RKO (cell line): ENCODE data around the gene SLC35A3.
"Not testable (repeated sequence)": the region's sequence is repeated elsewhere in the genome, so short reads cannot be mapped to it uniquely, and the experiment has no call there.

ENCODE experiments used
- DNase-seq: peaks from one replicate; pipeline ENCODE4 v3.0.0-alpha.2; 2016; ENCODE audit warnings: low spot score

Gene SLC35A3

DNA sequence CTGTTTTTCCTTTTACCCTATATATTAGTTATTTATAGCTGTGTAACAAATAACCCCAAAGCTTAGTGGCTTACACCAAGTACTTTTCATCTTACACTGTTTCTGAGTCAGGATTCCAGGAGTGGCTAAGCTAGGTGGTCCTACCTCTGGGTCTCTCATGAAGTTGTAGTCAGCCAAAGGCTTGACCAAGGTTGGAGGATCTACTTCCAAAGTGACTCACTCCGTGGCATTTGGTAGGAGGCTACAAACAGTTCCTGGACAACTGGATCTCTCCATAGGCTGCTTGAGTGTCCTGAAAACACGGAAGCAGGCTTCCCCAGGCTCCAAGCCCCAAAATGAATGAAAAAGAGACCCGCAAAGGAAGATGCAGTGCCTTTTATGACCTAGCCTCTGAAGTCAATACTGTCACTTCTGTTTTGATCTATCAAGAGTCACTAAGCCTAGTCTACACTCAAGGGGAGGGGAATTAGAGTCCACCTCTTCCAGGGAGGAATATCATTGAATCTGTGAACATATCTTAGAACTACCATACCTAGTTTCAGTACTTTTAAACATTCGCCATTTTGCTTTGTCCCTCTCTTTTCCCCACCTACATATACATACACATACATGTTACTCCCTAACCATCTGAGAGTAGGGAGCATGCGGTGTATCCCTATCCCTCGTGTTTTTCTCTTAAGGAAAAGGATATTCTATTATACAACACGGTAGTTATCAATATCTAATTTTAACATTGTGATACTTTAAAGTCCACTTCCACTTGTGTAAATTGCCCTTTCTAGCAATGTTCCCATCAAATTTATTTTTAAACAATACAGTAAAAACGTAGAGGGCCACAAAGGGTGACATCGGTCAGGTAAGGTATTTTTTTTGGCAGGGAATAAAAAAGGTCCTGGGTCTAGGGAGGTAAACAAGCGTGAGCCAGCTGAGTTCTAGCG, 67.2 kb downstream of the SLC35A3 start:
- peak; percentile 86 for DNase-seq

DNA sequence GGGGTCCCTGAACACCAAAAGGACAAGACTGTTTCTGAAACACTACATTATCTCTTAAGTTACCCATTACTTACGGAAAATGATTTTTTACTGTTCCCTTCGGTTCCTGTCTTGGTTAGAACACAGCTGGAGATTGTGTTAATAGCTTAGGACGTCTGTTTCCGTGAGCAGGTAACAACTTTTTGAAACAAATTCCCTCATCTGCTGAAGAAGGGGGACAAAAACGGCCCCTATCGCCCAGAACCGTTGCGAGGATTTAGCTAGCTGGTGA, 67.8 kb downstream of the SLC35A3 start:
- no peak for DNase-seq

DNA sequence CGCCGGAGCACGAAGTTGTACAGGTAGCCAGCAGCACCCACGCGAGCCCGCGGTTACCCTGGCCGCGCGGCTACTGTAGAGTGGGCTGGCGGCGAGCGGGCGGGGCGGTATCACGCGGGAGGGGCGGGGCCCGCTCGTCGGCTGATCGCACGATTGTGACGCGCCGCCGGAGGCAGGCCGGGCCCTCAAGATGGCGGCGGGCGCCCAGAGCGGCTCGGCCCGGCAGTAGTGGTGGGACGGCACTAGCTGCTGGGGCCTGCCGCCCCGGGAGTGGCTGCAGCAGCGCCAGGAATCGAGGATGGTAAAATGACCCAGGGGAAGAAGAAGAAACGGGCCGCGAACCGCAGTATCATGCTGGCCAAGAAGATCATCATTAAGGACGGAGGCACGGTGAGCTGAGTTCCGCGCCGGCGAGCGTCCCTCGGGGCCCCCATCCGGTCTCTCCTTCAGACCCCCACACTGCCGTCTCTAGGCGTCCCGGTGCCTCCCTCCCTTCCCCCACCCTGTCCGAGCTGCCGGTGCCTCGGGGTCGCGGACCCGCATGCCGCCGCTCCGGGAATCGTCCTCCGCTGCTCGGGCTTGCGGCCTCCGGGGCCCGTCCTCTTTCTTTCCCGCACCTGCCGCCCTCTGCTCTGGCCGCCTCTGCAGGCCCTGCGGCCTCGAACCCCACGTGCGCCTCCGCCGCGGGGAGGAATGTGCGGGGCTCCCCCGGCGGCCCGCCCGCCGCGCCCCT, 68.3 kb downstream of the SLC35A3 start:
- peak; percentile 87 for DNase-seq

DNA sequence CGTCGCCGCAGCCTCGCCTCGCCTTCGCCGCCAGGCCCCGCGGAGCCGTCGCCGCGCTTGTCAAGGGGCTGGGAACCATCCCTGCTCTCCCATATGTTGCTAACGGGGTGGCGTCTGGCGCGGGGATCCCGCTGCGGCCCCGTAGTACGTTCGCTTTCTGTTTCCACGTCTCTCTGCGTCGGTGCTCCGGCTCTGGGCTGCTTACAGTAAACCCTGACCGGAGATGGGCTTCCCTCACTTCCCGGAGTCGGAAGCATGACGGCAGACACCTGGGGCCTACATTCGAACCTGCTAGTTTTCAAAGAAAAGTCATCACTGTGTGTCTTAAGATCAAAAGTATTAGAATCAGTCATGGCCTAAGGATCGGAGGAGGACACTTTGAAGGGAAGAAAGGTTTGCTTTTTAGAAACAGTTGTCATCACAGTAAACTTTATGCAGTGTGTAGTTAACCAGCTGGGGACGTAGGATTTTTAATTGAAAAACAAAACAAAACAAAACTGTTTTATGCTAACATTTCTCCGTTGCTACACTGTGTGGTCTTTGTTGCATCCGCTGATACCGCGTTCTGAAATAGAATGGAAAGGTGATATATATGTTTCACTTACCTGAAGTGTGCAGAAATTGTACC, 69.0 kb downstream of the SLC35A3 start:
- DNase-seq = peak; percentile 75

DNA sequence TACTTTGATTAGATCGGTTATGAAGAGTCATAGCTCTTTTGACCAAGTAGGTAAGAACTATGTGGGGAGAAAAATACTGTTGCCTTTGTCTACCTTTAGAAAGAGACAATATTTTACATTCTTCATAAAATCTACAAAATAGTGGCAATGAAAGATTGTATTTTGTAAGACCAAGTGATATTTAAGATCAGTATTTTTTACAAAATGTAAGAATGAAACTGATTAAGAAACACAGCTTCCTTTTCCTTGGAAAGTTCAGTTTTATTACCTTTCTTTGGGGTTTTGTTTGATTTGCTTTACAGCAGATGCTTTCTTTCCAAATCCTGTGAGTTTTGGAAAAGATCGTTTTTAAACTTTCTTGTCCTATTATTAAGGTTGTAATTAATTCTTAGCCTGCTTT, 69.8 kb downstream of the SLC35A3 start:
- no peak for DNase-seq

DNA sequence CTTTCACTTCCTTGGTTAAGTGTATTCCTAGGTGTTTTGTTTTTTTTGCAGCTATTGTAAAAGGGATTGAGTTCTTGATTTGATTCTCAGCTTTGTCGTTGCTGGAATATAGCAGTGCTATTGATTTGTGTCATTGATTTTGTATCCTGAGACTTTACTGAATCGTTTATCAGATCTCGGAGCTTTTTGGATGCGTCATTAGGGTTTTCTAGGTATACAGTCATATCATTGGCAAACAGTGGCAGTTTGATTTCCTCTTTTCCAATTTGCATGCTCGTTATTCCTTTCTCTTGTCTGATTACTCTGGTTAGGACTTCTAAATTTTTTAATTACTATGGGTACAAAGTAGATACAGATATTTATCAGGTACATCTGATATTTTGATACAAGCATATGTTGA, 75.4 kb downstream of the SLC35A3 start:
- DNase-seq = no peak

DNA sequence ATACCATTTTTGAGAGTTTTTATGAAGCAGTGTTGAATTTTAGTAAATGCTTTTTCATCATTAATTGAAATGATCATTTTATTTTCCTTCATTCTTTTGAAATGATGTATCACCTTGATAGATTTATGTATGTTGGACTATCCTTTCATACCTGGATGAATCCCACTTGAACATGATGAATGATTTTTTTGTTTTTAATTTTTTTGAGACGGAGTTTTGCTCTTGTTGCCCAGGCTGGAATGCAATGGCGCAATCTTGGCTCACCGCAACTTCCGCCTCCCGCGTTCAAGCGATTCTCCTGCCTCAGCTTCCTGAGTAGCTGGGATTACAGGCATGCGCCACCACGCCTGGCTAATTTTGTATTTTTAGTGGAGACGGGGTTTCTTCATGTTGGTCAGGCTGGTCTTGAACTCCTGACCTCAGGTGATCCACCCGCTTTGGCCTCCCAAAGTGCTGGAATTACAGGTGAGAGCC, 77.5 kb downstream of the SLC35A3 start:
- not testable (repeated sequence) for DNase-seq

DNA sequence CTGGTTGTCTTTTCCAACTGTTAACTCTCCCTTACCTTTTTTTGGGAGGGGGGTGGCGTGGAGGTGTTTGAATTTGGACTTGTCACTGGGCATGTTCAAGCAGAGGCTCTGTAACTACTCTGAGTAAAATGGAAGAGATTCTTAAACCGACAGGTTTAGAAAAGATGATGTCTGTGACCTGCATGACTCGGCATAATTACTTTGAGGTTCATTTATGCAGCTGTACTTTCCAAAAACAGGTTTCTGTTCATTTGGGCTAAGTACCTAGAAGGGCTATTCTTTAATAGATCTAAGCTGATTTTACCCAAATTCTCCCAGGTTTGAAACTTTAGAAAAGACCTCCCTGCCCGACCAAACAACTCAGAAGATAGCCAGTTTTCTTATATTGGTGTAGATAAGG, 80.3 kb downstream of the SLC35A3 start:
- no peak for DNase-seq

DNA sequence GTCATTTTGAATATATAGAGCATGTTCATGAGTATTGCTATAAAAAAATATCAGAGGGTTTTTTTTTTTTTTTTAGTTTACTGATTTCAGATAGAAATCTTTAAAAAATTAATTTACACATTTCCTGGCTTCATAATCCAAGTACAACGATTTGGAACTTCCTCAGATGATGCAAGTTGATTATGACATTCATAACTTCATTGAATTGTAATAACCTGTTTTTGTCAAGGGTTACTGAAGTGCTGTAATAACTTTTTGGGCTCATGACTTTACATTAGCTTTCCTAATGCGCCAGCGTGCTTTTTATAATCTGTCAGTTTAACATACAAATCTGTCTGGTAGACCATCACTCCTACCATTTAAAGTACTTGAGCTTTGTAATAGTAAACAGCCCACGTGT, 81.6 kb downstream of the SLC35A3 start:
- no peak for DNase-seq

DNA sequence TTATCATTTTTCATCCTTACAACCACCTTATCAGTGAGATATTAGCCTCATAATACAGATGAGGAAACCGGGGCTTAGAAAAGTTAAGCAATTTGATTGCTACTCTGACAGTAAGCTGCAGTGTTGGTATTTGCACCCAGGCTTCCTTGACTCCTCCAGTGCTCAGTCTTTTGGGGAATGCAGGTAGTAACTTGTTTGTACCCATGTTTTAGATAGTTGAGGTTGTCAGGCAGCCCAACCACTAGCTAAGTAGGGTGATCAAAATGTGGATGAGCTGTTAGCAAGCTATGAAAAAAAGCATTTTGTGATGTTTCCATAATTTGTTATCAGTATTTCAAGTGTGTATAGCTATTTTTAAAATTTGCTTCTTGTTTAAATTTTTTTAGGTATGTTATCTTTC, 82.1 kb downstream of the SLC35A3 start:
- DNase-seq = no peak

DNA sequence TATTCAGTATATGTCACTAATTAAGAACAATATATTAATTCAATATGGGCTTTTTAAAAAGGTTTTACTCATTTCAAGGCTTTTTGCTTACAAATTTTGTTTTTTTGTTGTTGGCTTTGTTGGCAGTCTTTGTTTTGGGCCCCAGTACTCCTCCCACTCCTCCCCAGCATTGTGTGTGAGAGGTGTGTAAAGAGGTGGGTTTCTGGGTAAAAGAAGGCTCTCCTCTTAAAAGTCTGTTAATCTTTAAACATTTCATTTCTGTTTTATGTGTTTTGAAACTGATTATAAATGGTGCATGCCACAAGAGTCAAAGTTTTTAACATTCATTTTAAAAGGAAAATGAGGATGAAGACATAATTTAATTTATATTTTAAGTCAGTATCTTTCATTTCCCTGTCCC, 83.3 kb downstream of the SLC35A3 start:
- DNase-seq = no peak

DNA sequence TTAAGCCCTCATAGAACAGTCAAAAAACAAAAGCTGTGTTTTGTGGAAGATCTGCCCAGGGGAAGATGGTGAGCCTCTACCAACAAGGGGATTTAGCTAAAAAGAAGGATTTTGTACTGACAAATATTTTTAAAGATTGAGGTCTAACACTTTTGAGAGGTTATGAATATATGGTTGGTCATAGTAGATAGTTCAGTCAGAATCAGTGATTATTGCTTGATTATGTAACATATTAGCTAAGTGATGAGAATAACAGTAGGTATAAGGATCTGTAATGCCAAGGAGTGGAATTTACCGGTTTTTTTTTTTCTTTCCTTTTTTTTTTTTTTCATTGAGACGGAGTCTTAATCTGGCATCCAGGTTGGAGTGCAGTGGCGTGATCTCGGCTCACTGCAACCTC, 83.9 kb downstream of the SLC35A3 start:
- DNase-seq = no peak

DNA sequence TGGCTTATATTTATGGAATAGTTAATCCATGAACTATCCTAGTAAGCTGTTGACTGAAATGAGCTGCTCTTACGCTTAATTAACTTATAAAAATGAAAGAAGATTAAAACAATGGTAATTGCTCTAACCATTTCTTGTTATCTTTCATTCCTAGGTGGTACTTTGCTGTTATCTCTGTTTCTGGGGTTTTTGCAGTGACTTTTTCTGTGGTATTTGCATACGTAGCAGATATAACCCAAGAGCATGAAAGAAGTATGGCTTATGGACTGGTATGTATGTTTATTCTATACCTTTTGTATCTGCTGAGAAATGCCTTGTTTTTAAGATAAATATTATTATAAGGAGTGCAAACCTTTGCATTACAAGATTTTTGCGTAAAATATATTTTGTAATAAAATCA, 91.9 kb downstream of the SLC35A3 start:
- DNase-seq = no peak

DNA sequence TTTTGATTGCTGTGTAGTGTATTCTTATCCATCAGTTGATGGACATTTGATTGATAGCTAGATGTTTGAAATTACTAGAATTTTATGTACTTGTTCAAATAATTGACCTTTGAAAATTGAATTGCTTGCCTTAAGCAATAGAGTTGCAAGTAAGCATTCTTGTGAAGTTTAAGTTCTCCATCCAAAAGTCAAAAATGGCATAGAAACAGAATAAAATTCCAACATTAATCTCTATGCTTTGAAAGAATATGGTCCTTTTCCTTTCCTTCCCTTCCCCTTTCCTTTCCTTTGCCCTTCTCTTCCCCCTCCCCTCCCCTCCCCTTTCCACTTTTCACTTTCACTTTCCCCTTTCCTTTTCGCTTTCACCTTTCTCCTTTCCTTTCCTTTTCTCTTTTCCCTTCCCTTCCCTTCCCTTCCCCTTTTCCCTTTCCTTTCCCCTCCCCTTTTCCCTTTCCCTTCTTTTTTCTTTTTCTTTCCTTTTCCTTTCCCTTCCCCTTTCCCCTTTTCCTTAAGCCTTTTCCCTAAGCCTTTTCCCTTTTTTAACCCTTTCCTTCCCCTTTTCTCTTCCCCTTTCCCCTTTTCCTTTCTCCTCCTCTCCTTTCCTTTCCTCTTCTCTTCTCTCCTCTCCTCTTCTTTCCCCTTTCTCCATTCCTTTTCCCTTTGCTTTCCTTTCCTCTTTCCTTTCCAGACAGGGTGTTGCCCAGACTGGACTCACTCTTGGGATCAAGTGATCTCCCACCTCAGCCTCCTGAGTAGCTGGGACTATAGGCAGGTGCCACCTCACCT, 95.6 kb downstream of the SLC35A3 start:
- no peak for DNase-seq

DNA sequence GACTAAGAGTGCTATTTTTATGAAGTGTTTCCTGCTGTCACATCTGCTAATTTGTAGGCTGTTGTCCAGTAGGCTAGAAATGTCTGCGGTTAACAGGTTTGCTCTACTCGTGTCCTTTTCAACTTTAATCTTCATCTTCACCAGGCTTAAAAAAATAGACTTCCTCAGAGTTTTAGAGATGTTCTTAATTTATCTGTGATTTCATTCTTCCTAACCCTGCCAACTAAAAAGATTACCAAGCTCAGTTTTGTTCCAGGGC, 96.1 kb downstream of the SLC35A3 start:
- DNase-seq = no peak

DNA sequence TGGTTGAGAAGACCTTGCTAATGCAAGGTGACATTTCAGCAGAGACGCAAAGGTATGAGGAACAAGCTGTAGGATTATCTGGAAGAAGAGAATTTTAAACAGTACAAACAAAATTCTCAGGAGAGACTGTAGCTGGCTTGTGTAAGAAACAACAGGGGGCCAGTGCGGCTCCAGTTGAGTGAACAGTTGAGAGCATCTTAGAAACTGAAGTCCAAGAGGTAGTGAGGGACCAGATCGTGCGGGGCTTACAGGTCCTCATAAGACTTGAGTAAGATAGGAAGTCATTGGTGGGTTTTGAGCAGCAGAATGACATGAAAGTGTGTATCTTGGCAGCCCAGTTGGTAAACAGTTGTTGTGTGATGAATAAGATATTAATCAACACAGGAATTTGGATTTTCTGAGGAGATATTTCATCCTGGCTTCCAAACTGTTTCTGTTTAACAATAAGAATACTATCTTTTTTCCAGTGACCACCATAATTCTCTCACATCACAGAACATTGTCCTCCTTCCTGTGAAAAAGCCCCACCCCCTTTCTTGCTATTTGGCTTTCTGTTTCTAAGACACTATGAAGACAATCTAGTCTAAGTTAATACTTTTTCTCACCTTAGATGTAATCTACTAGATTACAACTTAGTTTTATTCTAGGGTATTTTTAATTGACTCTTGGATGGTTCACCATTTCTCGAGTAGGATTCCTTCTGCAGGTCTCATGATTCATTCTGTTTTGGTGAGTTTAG, 100.6 kb downstream of the SLC35A3 start:
- DNase-seq = no peak

DNA sequence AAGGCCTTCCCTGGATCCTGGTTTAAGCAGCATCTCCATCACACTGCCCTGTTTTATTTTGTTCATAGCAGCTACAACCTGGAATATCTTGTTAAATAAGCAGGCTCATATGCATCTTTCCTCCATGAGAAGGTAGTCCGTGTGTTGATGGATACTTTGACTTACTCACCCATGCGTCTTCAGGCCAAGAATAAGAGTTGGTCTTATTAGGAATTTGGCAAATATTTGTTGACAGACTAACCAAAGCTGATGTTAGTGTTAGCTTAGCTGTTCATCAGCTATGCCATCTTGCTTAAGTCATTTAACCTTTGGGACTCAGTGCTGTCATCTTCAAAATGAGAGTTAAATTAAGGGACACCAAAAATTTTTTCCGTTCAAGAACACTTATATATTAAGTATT, 103.7 kb downstream of the SLC35A3 start:
- no peak for DNase-seq

DNA sequence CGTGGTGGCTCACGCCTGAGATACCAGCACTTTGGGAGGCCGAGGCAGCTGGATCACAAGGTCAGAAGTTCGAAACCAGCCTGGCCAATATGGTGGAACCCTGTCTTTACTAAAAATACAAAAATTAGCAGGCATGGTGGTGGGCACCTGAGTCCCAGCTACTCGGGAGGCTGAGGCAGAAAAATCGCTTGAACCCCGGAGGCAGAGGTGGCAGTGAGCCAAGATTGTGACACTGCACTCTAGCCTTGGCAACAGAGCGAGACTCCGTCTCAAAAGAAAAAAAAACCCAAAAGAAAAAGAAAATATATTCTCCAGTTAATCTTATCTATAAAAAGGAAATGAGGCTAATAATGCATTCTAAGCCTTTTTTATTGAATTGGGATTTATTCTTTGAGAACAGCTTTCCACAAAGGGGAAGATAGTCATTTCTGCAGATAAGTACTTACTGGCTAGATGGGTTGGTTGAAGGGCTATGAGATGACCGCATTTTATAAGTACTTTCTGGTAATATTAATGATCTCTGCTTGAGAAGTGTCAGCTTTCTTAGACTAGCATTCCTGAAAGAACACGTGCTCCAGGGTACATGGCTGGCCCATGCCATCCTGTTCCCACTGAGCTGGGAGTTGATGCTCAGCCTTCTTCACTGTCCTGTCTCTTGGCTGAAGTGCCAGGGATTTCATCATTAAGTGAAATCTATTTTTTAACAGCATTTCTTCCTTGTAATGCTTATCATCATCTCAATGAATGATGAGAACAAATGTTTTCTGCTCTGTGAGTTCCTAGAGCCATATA, 105.0 kb downstream of the SLC35A3 start:
- DNase-seq = no peak

DNA sequence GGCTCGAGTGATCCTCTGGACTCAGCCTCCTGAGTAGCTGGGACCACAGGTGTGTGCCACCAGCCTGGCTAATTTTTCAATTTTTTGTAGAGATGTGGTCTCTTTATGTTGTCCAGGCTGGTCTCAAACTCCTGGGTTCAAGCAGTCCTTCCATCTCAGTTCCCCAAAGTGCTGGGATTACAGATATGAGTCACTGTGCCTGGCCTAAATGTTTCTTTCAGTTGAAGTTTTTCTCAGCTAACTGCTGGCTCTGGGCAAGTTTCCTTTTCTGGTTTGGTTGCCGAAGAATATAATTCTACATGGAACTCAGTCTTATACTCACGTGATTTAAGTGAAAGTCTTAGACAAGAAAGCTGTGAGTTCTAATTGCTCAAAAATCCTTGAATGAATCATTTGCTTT, 106.0 kb downstream of the SLC35A3 start:
- DNase-seq = no peak

DNA sequence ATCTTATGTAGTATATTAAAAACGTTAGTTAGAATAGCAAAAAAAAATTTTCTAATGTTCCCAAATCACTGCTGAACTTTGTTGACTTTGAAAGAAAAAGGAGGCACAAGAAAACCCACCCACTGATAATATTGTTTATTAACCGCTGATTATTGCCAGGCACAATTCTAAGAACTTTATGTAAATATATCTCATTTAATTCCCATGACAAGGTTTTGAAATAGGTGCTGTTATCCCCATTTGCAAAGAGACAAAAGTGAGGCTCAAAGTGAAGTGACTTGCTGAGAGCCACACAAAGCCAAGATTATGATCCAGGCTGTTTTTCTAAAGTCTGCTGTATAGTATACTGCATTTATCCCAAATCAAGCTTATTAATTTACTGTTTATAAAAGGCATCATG, 106.5 kb downstream of the SLC35A3 start:
- no peak for DNase-seq

DNA sequence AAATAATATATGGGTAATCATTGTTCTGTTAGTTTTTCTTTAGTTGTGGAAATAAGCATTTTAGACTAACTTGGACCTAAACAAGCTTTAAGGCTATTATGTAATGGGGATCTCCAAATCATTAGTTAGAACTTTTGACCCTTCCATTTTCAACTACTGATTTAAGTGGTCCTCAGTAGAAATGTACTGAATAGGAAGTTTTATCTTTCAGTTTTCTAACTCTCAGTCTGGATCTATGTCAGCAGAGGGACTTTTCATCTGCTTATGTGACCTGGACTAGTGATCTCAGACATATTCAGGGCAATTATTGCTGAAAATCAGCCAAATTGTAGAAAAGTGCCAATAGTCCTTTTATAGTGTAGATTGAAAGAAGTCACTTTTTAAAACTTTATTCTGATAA, 106.9 kb downstream of the SLC35A3 start:
- DNase-seq = no peak
